HL-60 (cell line): ENCODE results near the gene SERPINA4.

Source experiments
- DNase-seq, 2 experiments: peaks; one replicate each; pipeline ENCODE4 v3.0.0-alpha.2; 2010 to 2020; ENCODE audit warnings: low read depth in 1 of 2, low spot score in 1 of 2
- H3K27ac ChIP-seq: fragments of 250-450 bp; sonication (Bioruptor Pico); replicated peaks from 2 replicates; pipeline ENCODE4 v1.5.1; 2020; ENCODE audit warnings: mild to moderate bottlenecking, moderate library complexity
- H3K27me3 ChIP-seq: fragments of 250-450 bp; sonication (Bioruptor Pico); 2 replicates; pipeline ENCODE4 v1.5.1; 2021; ENCODE audit warnings: mild to moderate bottlenecking, moderate library complexity; ENCODE audit not compliant: insufficient read depth, poor library complexity, severe bottlenecking
- H3K4me3 ChIP-seq: replicated peaks from 2 replicates; pipeline ENCODE4 v1.5.1; 2011; ENCODE audit warnings: mild to moderate bottlenecking, control low read depth, low read length; ENCODE audit not compliant: insufficient read depth
- CTCF ChIP-seq: IDR thresholded peaks from one replicate; pipeline ENCODE4 v1.5.1; 2011; ENCODE audit warnings: low read length, control low read depth, inconsistent platforms; ENCODE audit not compliant: insufficient read depth
- GABPA ChIP-seq: IDR thresholded peaks from 2 replicates; pipeline ENCODE4 v1.6.1; 2012; ENCODE audit warnings: low read depth
- POLR2AphosphoS5 ChIP-seq: IDR thresholded peaks from 2 replicates; pipeline ENCODE4 v1.6.1; 2012; ENCODE audit warnings: low read depth
- REST ChIP-seq: IDR thresholded peaks from 2 replicates; pipeline ENCODE4 v1.6.1; 2012; ENCODE audit warnings: low read depth; ENCODE audit not compliant: insufficient replicate concordance
- SPI1 ChIP-seq: IDR thresholded peaks from 2 replicates; pipeline ENCODE4 v1.6.1; 2012; ENCODE audit warnings: low read depth, mild to moderate bottlenecking, borderline replicate concordance

The SERPINA4 gene

GRCh38 chr14:94582851-94583250, 21.6 kb downstream of the SERPINA4 start:
- TF ChIP-seq GABPA (no peak), SPI1 (no peak), POLR2AphosphoS5 (no peak), CTCF (no peak), REST (no peak)
- Histone ChIP-seq H3K4me3 (no peak overlapping the region), H3K27ac (no peak overlapping the region), H3K27me3 (no peaks in the 10 kb centered on the region)
- no peak for DNase-seq

- TF ChIP-seq CTCF (no peak), POLR2AphosphoS5 (no peak), GABPA (no peak), REST (no peak), SPI1 (no peak)
- no peak overlapping the region for H3K27ac ChIP-seq
These were observed 22.3 kb downstream of the SERPINA4 start for GRCh38 chr14:94583557-94583956.

GRCh38 chr14:94584591-94585280, 23.5 kb downstream of the SERPINA4 start:
- no peak overlapping the region for H3K4me3 ChIP-seq
- H3K27me3 ChIP-seq: no peaks in the 10 kb centered on the region
- no peak overlapping the region for H3K27ac ChIP-seq
- DNase-seq: no peak
- TF ChIP-seq GABPA: no peak
- TF ChIP-seq SPI1: no peak
- TF ChIP-seq POLR2AphosphoS5: no peak
- no peak for TF ChIP-seq CTCF
- TF ChIP-seq REST: no peak

More at GRCh38 chr14:94583557-94583956, 22.3 kb downstream of the SERPINA4 start:
- no peak for DNase-seq
- Histone ChIP-seq H3K4me3 (no peak overlapping the region), H3K27me3 (no peaks in the 10 kb centered on the region)
